ENCODE results near the gene PKNOX2.

GRCh38 chr11:125182573-125182972, 18.0 kb downstream of the PKNOX2 start:
- TF ChIP-seq CTCF (conservative IDR thresholded peaks at IDR 0.05) (no peak), ZFX (IDR thresholded peaks at IDR 0.05) (no peak)

Data from C4-2B (cell line).